HepG2 (cell line): Measurements from ENCODE around the gene ADGRB2. TPM values are rescaled to one million over a fixed set of nuclear protein-coding genes. Genes with fewer than 3 reads are reported as not detected.

ENCODE experiments used
- ASH2L ChIP-seq: fragments of 300-600, 200-600 bp; sonication (generic); IDR thresholded peaks from 2 replicates; pipeline ENCODE4 v1.7.0; 2017; ENCODE audit warnings: low read depth, mild to moderate bottlenecking, moderate library complexity, mixed read lengths, low read length; ENCODE audit not compliant: insufficient read length
- CTCF ChIP-seq: sonication (generic); formaldehyde crosslinking; IDR thresholded peaks from 2 replicates; pipeline ENCODE4 v1.5.0; 2020; ENCODE audit warnings: mild to moderate bottlenecking, missing genetic modification reagents, moderate library complexity
- PCBP1 ChIP-seq: fragments of 200-400 bp; formaldehyde crosslinking; IDR thresholded peaks from 2 replicates; pipeline ENCODE4 v1.6.1; 2017; ENCODE audit warnings: mild to moderate bottlenecking, low read depth, low read length, borderline replicate concordance
- REPIN1 ChIP-seq: sonication (generic); formaldehyde crosslinking; IDR thresholded peaks from 2 replicates; pipeline ENCODE4 v1.8.0; 2022; ENCODE audit warnings: missing genetic modification reagents, low read depth, mild to moderate bottlenecking, borderline replicate concordance
- TFDP2 ChIP-seq: sonication (generic); formaldehyde crosslinking; IDR thresholded peaks from 2 replicates; pipeline ENCODE4 v1.4.0; 2020; ENCODE audit warnings: missing genetic modification reagents
- TIGD3 ChIP-seq: sonication (generic); formaldehyde crosslinking; IDR thresholded peaks from 2 replicates; pipeline ENCODE4 v1.5.1; 2020; ENCODE audit warnings: mild to moderate bottlenecking, missing genetic modification reagents, borderline replicate concordance
- ZNF235 ChIP-seq: sonication (generic); formaldehyde crosslinking; IDR thresholded peaks from 2 replicates; pipeline ENCODE4 v1.8.1; 2023; ENCODE audit warnings: mild to moderate bottlenecking, missing genetic modification reagents, borderline replicate concordance
- ZNF274 ChIP-seq: sonication (generic); formaldehyde crosslinking; IDR thresholded peaks from 2 replicates; pipeline ENCODE4 v1.5.1; 2020; ENCODE audit warnings: mild to moderate bottlenecking, missing genetic modification reagents
- ZNF281 ChIP-seq: sonication (generic); formaldehyde crosslinking; IDR thresholded peaks from 2 replicates; pipeline ENCODE4 v1.4.0; 2020; ENCODE audit warnings: missing genetic modification reagents, borderline replicate concordance
- ZNF768 ChIP-seq: sonication (generic); formaldehyde crosslinking; IDR thresholded peaks from 2 replicates; pipeline ENCODE4 v1.4.0; 2020; ENCODE audit warnings: missing genetic modification reagents
- ZNF800 ChIP-seq: sonication (generic); formaldehyde crosslinking; IDR thresholded peaks from 2 replicates; pipeline ENCODE4 v1.4.0; 2020; ENCODE audit warnings: missing genetic modification reagents
- ZNF83 ChIP-seq: sonication (generic); formaldehyde crosslinking; IDR thresholded peaks from 2 replicates; pipeline ENCODE4 v1.4.0; 2020; ENCODE audit warnings: missing genetic modification reagents, mild to moderate bottlenecking, borderline replicate concordance
- polyA plus RNA-seq, 8 experiments: library from polyadenylated mRNA; depleted of rRNA in 3 of 8; stranded (reverse) in 7 of 8; unstranded in 1 of 8; fragments of >200 nt; fragmentation: Illumina TruSeq in 4 of 8; extraction: Trizol in 4 of 8; gene quantifications; 2 replicates each; pipeline versions ENCODE4 v1.2.1 to v1.2.3, GENCODE V29; 2011 to 2016; ENCODE audit warnings: low read depth in 4 of 8, missing spikeins in 1 of 8, mixed read lengths in 1 of 8; ENCODE audit not compliant: insufficient read depth in 1 of 8
- total RNA-seq, 5 experiments: library from RNA; depleted of rRNA; stranded (reverse); fragments of >200 nt; fragmentation: Illumina TruSeq; extraction: Trizol; gene quantifications; 2 replicates each; pipeline ENCODE4 v1.2.3, GENCODE V29; 2016; ENCODE audit warnings: low read depth in 1 of 5

The ADGRB2 gene
- total and polyA plus RNA-seq, 2 of the 13 experiments (the other 11 are each of a cell fraction or from before 2014, with no cell fraction given): 0.03 to 0.09 TPM

- TF ChIP-seq TFDP2 (peak; percentile 91), ZNF274 (no peak), TIGD3 (CRISPR knock-in tag) (no peak), ZNF83 (no peak), ZNF768 (peak; percentile 29; the same call in 1 of the 2 replicates), ZNF235 (CRISPR knock-in tag) (peak; percentile 62; the same call in 1 of the 2 replicates), ZNF800 (CRISPR knock-in tag) (peak; percentile 33; the same call in 1 of the 2 replicates), ZNF281 (CRISPR knock-in tag) (0 out of 2 replicates have a peak, but pooled peaks have one; percentile 27), ASH2L (peak; percentile 34), CTCF (peak; percentile 93), PCBP1 (0 out of 2 replicates have a peak, but pooled peaks have one; percentile 37), REPIN1 (CRISPR knock-in tag) (no peak)
Observed at GRCh38 chr1:31705080-31705866, 58.9 kb downstream of the ADGRB2 start (continued).
